Hepatocyte (in vitro differentiated cells): Measurements from ENCODE around the gene S100A14.

Experiments
- CTCF ChIP-seq: fragments of 200-600 bp; sonication (generic); IDR thresholded peaks from 2 replicates; pipeline ENCODE4 v1.5.1; 2016; ENCODE audit warnings: antibody characterized with exemption, mild to moderate bottlenecking; ENCODE audit not compliant: poor library complexity
- EZH2 ChIP-seq: fragments of 200-600 bp; sonication (generic); IDR thresholded peaks from 2 replicates; pipeline ENCODE4 v1.6.1; 2016; ENCODE audit warnings: antibody characterized with exemption, mild to moderate bottlenecking, borderline replicate concordance
- EZH2phosphoT487 ChIP-seq: fragments of 200-600 bp; sonication (generic); IDR thresholded peaks from one replicate; pipeline ENCODE4 v1.6.1; 2018; ENCODE audit warnings: antibody characterized with exemption, mild to moderate bottlenecking, low read depth, moderate library complexity; ENCODE audit not compliant: unreplicated experiment, severe bottlenecking

GRCh38 chr1:153577138-153577537 lies 39.0 kb downstream of the S100A14 start:
- no peak for TF ChIP-seq CTCF
- no peak for TF ChIP-seq EZH2
- no peak for TF ChIP-seq EZH2phosphoT487
